CD4-positive, alpha-beta T cell treated with Interleukin-6 for 4 hours (primary cell): ENCODE data around the gene DLGAP4.
"Not testable (repeated sequence)": the region's sequence is repeated elsewhere in the genome, so short reads cannot be mapped to it uniquely, and the experiment has no call there.

Experiments used
- DNase-seq: peaks from one replicate; pipeline ENCODE4 v3.0.0-alpha.2; 2020; ENCODE audit warnings: mixed read lengths

DLGAP4 gene

DNA sequence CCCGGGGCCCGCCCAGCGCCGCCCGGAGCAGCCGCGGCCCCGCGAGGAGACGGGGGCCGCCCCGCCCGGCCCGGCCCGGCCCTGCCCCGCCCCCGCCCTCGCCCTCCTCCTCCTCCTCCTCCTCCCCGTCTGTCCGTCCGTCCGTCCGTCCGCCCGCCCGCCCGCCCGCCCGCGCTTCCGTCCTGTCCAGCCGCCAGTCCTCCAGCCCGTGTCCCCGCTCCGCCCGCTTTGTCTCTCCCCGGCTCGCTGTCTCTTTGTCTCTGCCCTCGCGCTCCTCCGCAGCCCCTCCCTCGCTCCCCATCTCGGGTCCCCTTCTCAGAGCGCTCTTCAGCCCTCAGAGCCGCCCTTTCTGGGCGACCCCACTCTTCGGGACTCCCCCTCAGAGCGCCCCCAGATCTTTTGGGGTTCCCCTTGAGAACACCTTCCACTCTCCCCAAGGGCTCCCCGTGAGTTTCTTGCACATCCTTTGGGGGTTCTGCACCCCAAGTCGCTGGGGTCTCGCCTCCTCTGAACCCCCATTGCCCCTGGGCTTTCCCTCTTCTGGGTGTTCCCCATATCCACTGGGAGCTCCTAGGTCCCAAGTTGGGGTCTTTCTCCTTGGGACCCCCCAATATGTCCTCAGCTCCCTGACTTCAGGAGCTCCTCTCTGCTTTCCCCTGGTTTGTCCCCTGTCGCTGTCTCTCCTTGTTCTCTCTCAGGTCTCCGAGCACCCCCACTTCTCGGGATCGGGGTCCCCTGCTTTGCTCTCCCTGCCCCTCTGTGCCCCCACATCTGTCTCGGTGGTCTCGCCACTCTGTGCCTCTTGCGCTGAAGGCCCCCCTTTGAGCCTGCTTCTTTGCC, 155.7 kb downstream of the DLGAP4 start:
- peak; percentile 55 for DNase-seq

DNA sequence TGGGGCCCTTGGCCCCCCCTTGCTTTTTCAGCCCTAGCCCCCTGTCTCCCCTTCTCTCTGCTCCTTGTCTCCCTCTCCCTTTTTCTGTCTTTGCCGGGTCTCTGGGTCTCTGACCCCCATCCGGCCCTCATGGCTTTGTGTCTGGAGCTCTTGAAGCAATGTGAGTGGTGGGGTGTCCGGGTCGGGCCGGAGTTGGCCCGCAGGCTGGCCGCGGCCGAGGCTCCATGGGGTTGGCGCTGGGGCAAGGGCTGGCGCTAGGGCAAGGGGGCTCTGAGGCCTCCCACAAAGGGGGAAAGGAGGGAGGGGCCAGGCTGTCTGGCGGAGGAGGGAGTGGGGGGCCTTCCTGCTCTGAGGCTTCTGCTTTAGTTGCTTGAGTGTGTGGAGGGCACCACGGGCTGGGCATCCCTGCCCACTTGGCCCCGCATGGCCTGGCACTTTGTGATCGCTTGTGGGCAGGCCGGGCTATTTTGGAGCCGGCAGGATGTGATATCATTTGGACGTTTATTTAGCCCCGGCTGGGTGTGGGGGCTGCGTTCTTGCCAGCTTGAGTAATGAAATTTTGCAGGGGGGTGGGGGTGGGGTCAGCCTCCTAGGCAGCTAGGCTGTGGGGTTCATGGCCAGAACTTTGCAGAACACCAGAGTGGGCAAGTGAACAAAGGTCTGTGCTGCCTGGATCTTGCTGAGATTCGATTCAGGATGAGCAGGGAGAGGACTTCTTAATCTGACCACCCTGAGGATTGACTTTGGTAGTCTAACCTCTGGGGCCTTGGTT, 156.5 kb downstream of the DLGAP4 start:
- peak; percentile 27 for DNase-seq

DNA sequence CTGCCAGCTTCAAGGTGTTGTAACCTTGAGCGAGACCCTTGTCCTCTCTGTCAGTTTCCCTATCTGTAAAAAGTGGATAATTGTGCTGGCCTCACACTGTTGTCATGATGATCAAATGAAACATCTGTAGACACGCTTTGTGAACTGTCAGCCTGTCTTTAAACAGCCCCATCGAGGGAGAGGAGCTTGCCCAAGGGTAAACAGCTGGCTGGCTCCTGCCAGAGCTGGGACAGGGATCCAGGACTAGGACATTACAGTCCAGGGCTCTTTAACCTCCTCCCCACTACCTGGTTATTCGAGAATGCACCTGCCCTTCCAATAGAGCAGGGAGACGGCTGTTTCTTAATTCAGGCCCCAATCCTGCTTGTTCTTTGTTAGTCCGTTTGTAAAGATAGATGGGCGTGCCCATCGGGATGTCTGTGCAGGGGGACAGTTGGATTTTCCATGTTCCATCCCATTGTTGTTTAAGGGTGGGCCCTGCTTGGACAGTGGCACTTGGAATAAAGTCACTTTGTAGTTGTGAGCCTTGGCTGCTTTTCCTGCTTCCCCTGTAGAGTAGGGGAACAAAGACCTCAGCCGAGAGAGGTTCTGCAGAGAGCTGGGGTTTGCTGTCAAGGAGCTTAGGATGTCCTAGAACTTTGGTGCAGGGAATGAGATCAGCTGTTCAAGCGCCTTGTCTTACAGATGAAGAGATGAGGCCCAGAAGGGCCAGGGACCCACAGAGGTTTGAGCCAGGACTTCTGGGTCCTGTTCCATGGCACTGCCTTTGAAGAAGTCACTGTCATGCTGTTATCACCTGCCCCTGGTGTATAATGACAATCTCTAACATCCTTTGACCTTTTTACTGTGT, 157.3 kb downstream of the DLGAP4 start:
- DNase-seq = no peak

DNA sequence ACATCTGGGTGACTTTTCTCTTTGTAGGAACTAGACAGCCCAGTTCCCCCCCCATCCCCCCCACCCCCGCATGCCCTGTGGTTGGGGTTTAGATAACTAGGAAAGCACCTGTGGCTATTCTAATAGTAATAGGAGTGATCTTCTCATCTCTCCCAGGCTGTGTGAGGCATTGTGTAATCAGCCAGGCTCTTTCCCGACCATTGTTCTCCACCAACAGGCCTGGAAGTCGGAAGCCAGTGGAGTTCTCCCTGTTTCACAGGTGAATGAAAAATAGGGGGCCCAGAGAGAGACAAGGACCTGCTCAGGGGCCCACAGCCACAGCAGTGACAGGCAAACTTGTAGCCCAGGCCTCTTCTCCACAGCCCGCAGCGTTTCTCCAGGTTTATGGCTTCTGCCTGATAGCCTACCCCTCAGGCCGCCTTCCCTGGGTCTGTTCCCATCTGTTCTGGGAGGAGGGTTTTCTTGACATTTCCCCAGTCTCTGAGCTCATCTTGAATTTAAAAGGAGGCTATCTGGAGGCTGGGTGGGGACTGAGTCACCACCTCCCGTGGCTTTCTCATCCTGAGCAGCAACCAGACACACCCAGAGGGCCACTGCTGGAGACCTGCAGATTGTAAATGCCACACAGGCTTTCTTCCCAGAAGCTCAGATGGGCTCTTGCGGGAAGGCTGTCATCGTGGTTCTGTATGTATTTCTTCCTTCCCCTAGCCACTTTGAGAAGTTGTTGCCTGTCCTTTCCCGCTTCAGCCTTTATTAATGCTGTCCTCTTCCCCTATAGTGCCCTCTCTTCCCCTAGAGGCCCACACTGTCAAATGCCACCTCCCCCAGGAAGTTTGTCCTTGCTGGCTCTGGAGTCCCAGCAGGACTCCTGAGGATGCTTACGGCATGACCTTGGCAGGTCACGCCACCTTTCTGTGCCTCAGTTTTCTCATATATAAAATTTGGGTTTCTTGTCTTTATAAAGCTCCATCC, 159.3 kb downstream of the DLGAP4 start:
- peak; percentile 72 for DNase-seq

DNA sequence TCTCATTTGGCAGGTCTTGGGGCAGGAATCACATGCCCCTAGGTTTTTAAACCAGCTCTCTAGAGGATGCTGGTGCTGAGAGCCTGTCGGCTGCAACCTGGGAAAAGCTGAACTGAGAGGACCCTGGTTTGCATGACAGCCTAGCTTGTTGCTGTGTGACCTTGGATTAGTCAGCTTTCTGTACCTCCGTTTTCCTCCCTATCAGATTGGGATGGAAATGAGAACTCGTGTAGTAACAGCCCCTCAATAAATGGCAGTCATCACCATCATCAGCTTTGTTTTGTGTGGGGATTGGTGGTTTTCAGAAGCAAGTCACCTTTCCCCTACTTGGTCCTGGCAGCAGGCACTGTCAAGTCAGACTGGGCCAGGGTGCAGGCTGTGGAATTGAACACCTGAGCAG, 159.9 kb downstream of the DLGAP4 start:
- peak; percentile 6 for DNase-seq

DNA sequence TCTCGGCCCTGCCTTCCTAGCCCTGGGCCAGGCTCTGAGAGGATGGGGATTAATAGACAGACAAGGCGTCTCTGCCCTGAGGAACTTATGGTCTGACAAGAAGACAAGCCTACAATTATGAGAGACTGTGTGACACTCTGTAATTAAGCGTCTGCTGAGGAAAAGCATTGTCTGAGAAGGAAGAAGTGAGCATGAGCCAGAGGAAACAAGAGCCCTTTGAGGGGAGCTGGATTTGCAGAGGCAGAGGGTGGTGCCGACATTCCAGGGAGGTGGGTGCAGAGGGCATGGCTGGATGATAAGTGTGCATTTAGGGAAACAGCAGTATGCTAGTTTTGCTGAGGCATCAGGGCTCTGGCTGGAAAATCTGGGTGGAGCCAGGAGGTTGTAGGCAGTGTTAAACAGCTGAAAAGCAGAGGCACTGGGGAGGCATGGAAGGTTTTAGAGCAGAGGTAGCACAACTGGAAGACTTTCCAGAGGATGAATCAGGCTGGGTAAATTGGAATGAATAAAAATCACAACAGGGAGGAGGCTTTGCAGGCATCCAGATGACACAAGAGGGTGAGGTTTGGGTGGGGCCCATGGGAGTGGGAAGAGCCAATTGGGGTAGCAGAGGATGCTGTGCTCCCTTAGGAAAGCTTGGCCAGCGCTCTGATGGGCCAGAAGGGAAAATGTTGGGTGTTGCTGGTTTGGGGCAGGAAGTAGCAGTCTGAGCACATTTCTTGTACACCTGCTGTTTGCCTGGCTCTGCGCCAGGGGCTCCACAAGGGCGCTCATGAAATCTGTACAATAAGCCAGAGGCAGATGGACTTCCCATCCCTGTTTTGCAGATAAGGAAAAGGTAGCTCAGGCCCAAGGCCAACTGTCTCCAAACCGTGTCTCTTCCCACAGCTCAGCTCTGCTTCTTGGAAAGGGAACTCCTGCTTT, 161.2 kb downstream of the DLGAP4 start:
- peak; percentile 81 for DNase-seq

DNA sequence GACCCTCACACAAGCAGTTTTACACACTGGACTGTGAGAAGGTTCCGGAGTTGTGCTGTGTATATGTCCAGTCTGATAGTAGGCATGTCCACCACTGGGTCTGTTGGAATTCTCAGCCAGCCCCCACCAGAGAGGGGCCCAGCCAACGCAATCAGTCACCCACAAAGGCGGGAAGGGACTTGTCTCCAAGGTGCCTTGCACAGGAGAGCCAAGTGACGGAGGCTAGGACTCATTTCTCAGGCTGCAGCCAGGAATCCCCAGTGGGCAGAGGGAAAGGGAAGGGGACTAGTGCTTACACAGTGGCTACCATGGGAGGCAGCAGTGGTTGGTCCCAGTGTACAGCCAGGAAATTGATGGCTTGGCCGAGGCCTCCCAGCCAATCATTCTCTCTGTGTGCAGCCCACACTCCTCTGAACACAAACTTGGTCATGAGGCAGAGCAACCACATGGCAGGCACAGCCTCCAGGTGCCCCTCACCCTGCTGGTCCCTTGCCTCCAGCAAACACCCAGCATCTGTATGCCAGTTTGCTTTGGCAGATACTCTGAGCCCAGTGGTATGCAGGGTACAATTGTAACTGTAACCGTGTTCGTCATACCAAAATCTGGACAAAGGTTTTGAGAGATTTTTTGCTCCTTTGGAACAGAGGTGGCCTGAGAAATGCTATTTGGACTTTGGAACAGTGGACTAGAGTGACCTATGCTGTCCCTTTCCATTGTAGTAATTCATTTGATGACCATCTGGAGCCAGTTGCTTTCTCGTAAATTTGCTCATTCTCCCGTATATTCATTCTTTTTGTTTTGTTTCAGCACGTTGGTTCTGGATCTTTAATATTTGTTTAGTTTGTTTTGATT, 162.2 kb downstream of the DLGAP4 start:
- DNase-seq = no peak

DNA sequence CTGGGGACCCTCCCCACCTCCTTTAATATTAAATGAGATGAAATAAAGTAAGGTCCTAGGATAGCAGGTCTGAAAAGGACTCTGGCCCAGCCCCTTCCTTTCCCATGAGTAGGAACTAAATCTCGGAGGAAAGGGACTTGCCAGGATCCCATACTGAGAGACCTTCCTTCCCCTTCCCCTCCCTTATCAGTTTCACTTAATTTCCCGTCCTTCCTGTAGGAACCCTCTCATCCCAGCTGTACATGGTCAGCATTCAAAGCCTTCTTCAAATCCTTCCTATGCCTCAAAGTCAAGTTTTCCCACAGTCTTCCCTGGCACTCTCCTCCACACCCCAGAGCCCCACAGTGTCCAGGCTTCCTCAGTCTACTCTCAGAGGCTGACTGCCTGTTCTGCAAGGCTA, 163.8 kb downstream of the DLGAP4 start:
- no peak for DNase-seq

DNA sequence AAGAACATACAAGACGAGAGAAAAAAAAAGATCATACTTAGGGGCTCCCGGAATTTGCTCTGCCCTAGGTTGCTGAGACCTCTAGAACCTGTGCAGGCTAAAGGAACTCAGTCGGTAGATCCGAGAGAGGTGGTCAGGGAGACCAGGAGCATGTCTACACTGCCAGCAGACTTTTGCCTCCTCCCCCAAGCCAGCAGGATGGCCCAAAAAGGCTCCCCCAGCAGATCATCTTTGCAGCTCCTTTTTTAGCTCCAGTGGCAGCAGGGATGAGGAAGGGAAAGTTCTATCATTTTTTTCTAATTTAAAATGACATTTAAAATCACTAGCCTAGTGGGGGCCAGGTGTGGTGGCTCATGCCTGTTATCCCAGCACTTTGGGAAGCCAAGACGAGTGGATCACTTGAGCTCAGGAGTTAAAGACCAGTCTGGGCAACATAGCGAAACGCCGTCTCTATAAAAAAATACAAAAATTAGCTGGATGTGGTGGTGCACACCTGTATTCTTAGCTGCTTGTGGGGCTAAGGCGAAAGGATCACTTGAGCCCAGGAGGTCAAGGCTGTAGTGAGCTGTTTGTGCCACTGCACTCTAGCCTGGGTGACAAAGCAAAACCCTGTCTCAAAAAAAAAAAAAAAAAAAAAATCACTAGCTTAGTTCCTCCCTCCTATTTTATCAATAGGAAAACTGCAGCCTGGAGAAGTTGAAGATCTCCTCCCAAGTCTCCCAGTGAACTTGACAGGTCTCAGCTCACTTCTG, 165.9 kb downstream of the DLGAP4 start:
- no peak for DNase-seq

DNA sequence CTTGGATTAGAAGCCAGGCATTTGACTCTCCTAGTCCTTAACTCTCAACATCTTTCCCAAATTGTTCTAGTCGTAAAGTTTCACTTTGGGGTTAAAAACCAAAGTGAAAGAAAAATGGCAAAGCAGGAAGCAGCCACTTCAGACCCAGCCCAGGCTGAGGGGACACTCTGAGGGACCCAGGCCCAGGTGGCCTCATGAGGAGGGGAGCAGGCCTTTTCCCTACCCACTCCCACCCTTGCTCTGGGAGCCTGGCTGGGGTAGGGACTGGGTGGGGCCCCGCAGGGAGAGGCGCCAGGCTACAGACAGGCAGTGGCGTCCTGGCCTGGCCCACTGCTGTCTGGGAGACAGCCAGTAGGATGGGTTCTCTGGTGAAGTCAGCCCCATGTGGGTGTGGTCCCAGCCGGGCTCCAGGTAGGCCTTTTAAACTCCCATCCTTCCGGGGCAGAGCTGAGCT, 166.5 kb downstream of the DLGAP4 start:
- DNase-seq = peak; percentile 53

DNA sequence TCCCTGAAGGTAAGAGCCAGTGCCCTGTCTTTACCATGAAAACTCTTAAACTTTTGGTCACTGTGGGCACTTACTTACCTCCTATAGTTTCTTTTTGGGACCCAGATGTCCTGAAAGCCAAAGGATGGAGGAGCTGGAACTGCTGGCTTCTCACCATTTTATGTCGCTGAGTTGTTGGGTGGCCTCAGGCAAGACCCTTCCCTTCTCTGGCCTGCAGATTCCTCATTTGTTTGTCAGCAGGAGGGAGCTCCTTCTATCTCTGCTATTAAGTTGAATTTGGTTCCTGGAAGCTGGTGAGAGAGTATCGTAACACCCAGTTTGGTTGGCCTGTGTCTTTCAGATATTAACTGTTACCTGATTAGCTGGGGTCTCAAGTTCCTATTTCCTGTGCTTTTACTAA, 167.0 kb downstream of the DLGAP4 start:
- no peak for DNase-seq

DNA sequence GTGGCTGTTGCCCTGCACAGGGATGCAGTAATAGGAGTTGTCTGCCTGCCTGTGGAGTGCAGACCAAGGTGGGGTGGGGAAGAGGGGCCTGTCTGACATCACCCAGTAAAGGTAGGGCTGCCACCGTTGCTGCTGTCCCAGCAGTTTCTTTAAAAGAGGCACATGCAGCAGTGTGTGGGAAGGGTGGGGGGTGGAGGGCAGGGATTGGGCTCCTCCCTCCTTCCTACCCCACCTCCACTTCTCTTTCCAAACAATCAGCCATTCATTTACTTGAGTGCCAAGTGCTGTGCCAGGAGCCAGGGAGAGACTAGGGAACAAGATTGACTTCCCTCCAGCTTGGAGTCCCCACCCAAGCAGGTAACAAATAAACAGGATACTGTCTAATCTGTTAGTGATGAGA, 168.4 kb downstream of the DLGAP4 start:
- no peak for DNase-seq

DNA sequence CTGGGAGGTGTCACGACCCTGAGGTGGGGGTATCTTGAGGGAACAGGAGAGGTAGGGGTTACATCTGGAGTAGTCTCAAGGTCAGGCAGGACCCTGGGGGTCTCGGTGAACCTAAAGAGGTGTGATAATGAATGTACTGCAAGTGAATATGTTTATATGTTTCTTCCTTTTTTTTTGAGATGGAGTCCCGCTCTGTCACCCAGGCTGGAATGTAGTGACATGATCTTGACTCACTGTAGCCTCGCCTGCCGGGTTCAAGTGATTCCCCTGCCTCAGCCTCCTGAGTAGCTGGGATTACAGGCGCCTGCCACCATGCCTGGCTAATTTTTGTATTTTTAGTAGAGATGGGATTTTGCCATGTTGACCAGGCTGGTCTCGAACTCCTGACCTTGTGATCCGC, 168.9 kb downstream of the DLGAP4 start:
- DNase-seq = not testable (repeated sequence)

DNA sequence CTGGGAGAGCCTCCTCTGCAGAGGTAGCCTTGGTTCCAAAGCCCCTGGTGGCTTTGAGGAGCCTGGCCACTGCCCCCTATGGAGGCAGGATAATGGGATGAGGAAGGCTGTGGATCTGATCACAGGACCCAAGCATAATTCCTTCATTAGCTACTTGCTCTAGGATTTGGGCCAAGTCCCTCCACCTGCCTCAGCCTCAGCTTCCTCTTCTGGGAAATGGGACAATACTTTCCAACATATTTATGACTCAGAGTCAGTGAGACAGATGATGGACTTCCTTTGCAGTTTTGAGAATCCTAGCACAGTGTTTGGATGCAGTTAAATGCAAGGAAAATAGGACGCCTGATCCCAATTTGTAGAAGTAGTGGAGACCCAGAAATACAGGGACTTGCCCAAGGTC, 171.3 kb downstream of the DLGAP4 start:
- DNase-seq = no peak

DNA sequence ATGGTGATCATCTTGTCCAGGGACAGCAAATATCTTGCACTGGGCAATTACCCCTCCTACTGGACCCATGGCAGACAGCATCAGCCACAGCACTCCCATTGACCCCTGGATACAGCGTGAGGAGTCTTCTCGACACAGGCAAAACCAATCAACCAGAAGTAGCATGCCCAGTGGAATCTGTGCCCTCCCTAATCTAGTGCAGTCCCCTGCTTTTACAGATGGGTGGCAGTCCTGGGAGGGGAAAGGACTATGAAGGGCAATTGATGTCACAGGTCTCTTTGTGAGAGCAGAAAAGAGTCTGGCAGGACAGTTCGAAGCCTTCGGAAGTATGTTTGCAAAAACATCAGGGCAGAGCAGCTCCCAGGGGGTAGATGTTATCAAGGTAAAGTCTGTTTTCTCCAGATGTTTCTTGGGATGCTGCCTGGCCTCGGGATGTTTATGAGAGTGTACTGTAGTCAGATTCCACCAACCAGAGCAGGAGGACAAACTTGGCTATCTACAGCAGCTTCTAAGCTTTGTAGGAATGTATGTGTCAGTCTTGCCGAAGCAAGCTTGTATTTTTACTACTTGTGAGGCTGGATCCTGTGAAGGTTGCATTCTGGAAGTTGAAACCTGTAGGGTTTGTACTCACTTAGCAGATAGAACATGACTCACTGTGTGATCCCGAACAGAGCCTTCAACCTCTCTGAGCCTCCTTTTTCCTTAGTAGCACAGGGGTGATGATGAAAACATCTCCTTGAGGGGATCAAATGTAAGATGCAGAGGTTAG, 172.2 kb downstream of the DLGAP4 start:
- no peak for DNase-seq

DNA sequence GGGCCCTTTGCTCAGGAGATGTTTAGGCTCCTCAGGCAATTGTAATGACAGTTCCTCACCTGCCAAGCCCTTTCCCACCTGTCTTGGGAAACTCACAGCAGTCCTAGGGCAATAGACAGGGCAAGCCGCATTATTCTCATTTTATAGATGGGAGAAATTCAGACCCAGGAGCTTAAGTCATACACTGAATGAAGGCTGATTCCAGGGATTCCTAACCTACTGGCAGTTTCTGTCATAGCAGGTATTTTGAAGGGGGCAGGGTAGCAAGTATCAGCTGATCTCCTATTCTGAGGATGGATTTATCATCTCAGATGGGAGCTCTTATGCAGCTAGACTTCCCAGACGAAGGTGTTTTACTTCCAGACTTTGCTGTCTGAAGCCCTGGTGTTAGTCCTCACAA, 173.8 kb downstream of the DLGAP4 start:
- DNase-seq = no peak

DNA sequence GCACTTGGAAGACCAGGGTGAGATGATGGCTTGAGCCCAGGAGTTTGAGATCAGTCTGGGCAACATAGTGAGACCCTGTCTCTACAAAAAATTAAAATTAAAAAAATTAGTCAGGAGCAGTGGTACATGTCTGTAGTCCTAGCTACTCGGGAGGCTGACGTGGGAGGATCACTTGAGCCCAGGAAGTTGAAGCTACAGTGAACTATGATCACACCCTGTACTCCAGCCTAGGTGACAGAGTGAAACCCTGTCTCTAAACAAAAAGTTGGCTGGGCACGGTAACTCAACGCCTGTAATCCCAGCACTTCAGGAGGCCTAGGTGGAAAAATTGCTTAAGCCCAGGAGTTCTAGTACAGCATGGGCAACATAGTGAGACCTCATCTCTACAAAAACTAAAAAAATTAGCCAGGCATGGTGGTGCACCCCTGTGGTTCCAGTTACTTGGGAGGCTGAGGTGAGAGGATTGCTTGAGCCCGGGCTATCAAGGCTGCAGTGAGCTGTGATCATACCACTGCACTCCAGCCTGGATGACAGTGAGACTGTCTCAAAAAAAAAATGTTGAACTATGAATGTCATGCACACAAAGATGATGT, 174.4 kb downstream of the DLGAP4 start:
- DNase-seq = no peak
